Measurements from ENCODE around the gene CEACAM5. TPM values are rescaled to one million over a fixed set of nuclear protein-coding genes. Genes with fewer than 3 reads are reported as not detected.

CEACAM5 gene
- total RNA-seq, 1 donor from 2014 or later = not detected

DNA sequence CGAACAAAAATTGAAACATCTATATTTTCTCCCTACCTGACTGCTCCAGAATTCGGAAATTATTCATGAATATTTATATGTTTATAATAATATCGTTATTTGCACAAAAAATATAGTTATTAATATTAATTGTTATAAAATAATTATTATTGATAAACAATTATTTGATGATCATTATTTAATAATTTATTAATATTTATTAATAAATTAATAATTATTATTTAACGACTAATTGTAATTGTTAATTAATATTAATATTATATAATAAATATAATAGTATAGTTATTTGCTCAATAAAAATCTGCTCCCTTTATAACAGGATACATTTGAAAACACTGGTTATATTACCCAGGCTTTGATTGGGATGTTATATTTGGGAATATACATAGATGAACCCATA lies 61.2 kb downstream of the CEACAM5 start:
- no peak for ATAC-seq (ENCODE audit: poor library complexity)
- no peak for DNase-seq
- intact Hi-C loops (cut with DNase I) = no loop called here

DNA sequence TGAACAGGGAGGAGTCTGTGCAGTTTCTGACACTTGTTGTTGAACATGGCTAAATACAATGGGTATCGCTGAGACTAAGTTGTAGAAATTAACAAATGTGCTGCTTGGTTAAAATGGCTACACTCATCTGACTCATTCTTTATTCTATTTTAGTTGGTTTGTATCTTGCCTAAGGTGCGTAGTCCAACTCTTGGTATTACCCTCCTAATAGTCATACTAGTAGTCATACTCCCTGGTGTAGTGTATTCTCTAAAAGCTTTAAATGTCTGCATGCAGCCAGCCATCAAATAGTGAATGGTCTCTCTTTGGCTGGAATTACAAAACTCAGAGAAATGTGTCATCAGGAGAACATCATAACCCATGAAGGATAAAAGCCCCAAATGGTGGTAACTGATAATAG lies 63.0 kb downstream of the CEACAM5 start:
- no peak for ATAC-seq (ENCODE audit: poor library complexity)
- no peak for DNase-seq
- intact Hi-C loops (cut with DNase I) = no loop called here

DNA sequence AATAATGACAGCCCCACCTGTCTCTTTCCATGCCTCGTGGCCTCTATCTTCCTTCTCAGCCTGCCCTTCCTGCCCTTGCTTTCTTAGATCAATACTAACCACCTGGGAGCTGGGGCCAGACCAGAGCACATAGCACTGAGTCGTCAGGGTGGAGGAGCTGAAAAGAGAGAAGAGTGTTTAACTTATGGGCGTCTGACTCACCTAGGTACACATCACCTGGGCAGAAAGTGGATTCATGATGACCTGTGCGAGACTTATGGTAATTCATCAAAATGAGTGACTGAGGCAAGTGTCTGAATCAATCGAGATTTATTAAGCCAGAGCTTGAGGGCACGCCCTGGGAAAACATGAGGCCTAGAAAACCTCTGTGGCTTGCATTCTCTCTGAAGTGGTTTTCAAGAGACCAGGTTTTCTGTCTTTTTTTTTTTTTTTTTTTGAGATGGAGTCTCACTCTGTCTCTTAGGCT lies 66.1 kb downstream of the CEACAM5 start:
- DNase-seq = no peak
- intact Hi-C loops (cut with DNase I) = no loop called here
- no peak for ATAC-seq (ENCODE audit: poor library complexity)

DNA sequence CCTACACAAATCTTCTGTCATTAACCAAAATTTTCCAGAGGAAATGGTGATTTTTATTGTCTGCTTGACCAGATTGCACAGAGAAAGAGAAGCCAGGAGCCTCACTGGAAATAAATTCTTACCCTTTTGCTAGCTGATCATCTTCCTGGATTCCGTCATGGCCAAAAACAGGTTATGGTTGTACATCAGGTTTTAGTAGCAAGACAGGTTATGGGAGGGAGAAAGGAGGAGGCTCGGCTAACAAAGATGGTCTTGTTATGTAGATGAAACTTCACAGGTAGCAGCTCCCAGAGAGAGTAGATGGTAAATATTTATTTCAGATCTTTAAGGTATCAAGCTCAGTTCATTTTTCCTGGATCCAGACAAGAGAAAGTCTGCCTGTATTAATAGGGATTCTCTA lies 68.3 kb downstream of the CEACAM5 start:
- intact Hi-C loops (cut with DNase I) = no loop called here
- ATAC-seq (ENCODE audit: poor library complexity) (no peak), DNase-seq (no peak)

Other genes with a start within 250 kb of the CEACAM5 start
- 0.86 TPM for gene CEACAM21, start 132.5 kb upstream of the CEACAM5 start, total RNA-seq
- 0.46 TPM for gene CEACAM4, start 81.6 kb upstream of the CEACAM5 start, total RNA-seq
- gene CEACAM7, start 20.4 kb upstream of the CEACAM5 start, total RNA-seq = not detected
- gene CEACAM6, start 46.9 kb downstream of the CEACAM5 start, total RNA-seq = not detected
- not detected for gene CEACAM3, start 88.0 kb downstream of the CEACAM5 start, total RNA-seq
- gene LYPD4, start 136.1 kb downstream of the CEACAM5 start, total RNA-seq = not detected
- gene DMRTC2, start 136.4 kb downstream of the CEACAM5 start, total RNA-seq = not detected
- 586 TPM for gene RPS19, start 151.6 kb downstream of the CEACAM5 start, total RNA-seq
- not detected for gene CD79A, start 168.7 kb downstream of the CEACAM5 start, total RNA-seq
- gene ARHGEF1, start 174.6 kb downstream of the CEACAM5 start, total RNA-seq = 30.1 TPM
- gene ERFL, start 219.8 kb downstream of the CEACAM5 start, total RNA-seq = not detected

Measured in Right ventricle myocardium superior (tissue), 1 donor.